NCI-H2107 treated with DMSO at 0.1 percent for 48 hours (cell line): ENCODE data around the gene HPGDS.
"Not testable (repeated sequence)": the region's sequence is repeated elsewhere in the genome, so short reads cannot be mapped to it uniquely, and the experiment has no call there.

Experiments used
- DNase-seq: peaks from one replicate; lab custom pipeline; 2025; ENCODE audit not compliant: unreplicated experiment; lab: John Stamatoyannopoulos, UW

HPGDS gene

DNA sequence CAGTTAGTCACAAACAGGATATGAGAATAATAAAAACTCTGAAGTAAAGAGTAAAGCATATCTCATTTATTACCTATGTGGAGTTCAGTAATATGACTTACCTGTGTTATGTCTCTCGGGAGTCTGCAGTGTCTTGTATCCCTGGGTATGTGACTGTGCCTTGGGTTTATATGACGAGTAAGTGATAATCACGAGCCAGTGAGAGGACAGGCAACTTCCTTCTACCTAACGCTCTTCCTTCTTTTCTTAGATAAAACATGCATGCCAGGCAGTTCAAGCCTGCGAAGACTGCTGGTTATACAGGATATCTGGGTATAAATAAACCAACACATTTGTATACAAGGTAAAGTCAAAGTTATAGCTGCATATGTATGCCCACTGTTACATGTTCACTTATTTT, at the start of gene HPGDS:
Gene HPGDS, minus strand, starts transcription at position 143 of the 400 bp plus-strand sequence. CDS start 8,207 bp downstream, outside the sequence.
- no peak for DNase-seq

GRCh38 chr4:94390804-94391410, 48.3 kb upstream of the HPGDS start:
- no peak for DNase-seq

DNA sequence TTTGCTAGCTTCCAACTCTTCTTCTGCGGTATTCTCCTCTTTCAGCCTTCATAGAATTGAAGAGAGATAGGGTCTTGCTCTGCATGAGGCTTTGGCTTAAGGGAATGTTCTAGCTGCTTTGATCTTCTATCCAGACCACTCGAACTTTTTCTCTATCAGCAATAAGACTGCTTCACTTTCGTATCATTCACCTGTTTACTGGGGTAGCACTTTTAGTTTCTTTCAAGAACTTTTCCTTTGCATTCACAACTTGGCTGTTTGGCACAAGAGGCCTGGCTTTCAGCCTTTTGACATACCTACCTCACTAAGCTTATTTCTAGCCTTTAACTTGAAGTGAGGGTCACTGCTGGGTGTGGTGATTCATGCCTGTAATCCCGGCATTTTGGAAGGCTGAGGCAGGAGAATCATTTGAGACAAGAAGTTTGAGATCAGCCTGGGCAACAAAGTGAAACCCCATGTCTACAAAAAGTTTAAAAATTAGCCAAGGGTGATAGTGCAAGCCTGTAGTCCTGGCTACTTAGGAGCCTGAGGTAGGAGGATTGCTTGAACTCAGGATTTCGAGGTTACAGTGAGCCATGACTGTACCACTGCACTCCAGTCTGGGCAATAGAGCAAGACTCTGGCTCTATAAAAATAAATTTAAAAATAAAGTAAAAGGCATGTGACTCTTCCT, 47.1 kb upstream of the HPGDS start:
- DNase-seq = no peak

DNA sequence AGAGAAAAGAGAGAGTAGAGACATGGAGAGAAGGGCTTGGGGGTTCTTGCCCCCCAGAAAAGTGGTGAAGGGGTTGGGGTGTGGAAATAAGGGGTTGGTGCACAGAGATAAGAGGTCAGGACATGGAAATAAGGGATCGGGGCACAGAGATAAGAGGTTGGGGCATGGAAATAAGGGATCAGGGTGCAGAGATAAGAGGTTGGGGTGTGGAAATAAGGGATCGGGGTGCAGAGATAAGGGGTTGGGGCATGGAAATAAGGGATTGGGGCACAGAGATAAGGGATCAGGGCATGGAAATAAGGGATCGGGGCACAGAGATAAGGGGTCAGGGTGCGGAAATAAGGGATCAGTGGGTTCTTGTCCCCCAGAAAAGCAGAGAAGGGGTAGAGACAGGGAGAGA, 45.3 kb upstream of the HPGDS start:
- DNase-seq = not testable (repeated sequence)

- DNase-seq = not testable (repeated sequence)
These were observed 42.8 kb upstream of the HPGDS start for GRCh38 chr4:94385452-94385851.

DNA sequence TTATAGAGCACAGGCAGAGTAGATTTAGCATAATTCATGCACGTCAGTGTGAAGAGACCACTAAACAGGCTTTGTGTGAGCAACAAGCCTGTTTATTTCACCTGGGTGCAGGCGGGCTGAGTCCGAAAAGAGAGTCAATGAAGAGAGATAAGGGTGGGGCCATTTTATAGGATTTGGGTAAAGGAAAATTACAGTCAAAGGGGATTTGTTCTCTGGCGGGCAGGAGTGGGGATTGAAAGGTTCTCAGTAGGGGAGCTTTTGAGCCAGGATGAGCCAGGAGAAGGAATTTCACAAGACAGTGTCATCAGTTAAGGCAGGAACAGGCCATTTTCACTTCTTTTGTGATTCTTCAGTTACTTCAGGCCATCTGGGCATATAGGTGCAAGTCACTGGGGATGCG, 40.3 kb upstream of the HPGDS start:
- not testable (repeated sequence) for DNase-seq

DNA sequence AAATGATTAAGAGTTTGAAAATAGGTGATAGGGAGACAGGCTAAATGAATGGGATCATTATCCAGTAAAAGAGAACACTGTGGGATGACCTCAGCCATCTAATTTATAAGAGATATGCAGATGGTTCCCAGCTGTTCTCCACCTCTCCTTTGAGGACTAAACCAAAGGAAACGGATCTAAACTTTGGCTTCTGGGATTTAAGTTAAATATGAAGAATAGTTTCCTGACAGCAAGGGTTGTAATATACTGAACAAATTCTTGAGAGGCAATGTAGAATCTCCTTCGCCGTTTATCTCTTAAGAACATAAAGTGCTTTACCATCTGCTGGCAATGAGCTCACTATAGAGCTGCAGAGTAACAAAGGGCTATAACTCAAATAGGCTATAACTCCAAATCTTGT, 35.4 kb upstream of the HPGDS start:
- no peak for DNase-seq

GRCh38 chr4:94377294-94377693, 34.7 kb upstream of the HPGDS start:
- no peak for DNase-seq

DNA sequence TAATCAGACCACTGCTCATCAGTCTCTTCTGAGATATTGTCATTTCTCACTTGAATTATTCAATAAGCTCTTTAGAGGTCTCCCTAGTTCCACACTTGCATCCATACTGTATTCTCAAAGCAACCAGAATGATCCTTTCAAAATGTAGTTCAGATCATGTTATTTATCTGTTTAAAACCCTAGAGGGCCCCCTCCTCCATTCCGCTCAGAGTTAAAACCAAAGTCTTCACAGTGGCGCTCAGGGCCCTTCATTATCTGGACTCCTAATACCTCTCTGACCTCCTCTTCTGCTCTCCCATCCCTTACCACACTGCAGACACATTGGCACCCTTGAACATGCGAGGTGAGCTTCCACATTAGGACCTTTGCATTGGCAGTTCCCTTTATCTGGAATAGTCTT, 32.7 kb upstream of the HPGDS start:
- no peak for DNase-seq

DNA sequence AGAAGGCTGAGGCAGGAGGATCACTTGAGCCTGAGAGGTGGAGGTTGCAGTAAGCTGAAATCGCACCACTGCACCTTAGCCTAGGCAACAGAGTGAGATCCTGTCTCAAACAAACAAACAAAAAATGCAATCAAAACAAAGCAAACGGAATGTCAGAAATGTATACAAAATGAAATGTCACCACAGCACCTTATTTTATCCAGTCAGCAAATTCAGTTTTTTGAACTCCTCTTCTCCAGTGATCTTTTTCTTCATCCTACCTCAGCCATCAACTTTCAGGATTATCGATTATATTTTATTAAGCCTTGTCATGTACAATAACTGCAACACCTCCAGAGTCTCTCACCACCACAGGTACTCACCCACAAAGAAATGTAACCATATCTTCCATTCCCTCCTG, 31.1 kb upstream of the HPGDS start:
- DNase-seq = no peak

- no peak for DNase-seq
These were observed 30.4 kb upstream of the HPGDS start for GRCh38 chr4:94372991-94373390.

DNA sequence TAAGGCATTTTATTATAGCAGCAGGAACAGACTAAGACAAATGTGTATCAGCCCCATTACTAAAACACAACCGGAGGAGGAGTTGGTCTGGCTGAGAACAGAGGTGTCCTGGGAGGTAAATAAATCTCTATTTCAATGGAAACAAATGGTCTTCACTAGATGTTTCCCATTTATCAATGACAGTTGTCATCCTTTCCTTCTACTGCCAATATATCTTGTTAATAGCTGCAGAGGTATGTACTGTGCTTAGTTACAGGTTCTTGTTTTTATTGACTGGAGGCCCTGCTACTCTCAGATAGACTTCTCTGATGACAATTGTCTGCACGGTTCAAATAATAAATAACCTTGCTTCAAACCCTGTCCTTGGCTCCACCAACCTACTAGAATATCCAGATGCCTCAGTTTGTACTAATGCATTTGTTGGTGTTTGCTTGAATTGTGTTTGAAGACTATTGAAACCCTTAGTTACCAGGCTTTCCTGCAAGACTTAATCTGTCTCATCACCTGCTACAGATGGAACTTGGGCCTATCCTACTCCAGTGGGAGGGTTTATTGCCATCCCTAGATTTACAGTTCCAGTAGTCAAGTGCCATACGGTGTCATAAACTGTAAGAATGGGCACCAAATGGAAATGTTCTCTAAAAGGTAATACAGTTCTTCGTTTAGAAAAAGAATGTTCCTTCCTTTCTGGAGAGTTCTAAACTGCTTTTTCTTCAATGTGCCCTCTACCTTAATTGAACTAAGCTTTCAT, 29.8 kb upstream of the HPGDS start:
- DNase-seq = no peak

- DNase-seq = no peak
These were observed 28.7 kb upstream of the HPGDS start for GRCh38 chr4:94371290-94371689.

DNA sequence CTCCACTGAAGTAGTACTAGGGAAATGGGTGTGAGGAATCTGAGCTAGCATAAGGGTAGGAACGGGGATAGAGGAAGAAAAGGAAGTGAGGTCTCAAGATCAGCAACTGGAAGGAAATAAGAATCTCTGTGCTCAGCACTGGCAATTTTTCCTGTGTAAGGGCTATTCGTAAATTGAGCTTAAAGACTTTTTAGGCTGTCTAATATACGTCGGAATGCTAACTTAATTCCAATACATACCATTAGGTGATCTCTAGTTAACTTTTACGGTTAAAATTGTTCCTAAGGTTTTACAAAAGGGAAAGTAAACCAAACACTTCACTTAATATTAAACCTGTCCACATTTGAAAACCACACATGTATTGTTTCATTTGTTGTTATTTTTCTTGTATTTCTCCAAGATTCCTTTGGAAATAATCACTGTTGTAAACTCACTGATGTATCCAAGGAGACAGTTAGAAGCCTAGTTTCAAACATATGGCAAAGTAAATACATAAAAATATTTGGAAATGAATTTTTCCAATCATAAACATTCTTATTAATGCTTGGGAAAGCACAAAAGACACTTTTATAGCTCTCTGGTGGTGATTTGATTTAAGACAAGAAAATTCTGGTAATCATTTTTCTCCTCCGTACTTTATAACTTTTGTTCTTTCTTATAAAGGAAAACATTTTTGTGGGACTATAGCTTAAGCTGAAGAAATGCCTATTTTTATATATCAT, 28.1 kb upstream of the HPGDS start:
- DNase-seq = no peak

DNA sequence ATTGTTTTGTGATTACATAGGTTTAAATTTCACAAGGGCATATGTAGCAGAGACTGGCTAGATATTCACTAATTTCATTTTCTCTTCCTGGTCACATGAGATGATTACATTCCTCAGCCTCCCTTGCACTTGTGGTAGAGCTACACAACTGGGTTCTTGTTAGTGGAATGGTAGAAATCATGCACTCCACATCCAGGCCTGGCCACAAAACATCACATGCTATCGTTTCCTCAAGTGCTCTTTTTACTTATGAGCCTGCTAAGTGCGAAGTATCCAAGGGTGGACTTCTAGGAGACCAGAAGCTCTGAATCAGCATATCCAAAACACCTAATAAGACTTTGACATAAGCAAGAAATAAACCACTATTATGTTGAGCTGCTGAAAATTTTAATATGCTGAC, 26.4 kb upstream of the HPGDS start:
- no peak for DNase-seq

- DNase-seq = no peak
These were observed 25.8 kb upstream of the HPGDS start for GRCh38 chr4:94368459-94368858.

GRCh38 chr4:94365304-94365703, 22.7 kb upstream of the HPGDS start:
- no peak for DNase-seq

DNA sequence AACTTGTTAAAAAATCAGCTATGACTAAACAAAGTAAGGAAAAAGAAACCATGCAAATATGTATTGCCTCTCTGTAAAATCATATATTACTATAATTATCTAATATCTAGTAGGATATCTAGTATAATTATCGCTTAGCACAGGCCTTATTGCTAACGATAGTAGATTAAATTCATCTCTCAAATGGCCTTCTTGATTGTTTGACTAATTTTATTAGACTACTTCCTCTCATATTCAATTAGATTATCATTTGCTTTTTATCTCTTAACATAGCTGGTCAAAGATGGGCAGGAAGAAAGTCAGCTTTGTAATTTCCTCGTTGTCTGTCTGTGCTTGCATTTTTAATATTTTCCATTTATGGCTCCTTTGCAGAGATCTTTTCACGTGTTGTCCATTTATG, 21.9 kb upstream of the HPGDS start:
- no peak for DNase-seq

GRCh38 chr4:94363136-94363655, 20.6 kb upstream of the HPGDS start:
- DNase-seq = no peak

DNA sequence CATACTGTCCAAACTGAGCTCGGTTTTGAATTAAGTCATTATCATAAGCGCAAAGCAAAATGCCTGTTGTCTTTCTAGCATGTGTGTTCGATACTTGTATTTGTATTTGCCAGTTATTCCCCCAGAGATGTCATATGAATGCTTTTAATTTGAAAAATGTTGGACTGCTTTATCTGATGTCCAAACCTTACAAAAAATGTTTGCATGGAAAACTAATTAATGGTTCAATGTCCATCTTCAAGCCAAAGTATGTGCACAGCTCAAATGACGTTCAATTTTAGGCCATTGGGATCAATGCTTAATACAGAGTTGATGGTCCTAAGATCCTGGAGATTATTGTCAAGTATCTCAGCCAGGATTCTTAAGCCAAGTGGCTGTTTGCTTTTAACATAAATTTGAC, 17.2 kb upstream of the HPGDS start:
- no peak for DNase-seq

DNA sequence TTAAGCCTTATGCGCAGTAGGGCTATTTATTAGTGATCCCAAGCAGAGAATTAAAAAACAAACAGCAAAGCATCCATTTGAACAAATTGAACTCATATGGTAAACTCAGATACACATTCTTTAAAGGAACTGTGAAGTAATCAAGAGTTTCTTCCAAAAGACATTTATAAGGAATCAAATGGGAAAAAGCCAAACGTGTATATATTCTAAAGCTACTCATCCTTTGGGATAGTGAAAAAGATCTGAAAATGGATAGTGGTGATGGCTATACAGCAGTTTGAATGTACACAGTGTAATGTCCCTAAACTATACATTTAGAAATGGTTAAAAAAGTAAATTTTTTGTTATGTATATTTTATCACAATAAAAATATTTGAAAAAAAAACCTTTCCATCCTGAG, 16.6 kb upstream of the HPGDS start:
- no peak for DNase-seq
